GM21737 (cell line): ENCODE measurements around the gene ZNF541.

Experiments used
- ATAC-seq: cut with Tn5 transposase; IDR thresholded peaks from one replicate; pipeline ENCODE4 v1.9.1; 2021; ENCODE audit warnings: mild to moderate bottlenecking, moderate library complexity; ENCODE audit not compliant: unreplicated experiment

The ZNF541 gene

DNA sequence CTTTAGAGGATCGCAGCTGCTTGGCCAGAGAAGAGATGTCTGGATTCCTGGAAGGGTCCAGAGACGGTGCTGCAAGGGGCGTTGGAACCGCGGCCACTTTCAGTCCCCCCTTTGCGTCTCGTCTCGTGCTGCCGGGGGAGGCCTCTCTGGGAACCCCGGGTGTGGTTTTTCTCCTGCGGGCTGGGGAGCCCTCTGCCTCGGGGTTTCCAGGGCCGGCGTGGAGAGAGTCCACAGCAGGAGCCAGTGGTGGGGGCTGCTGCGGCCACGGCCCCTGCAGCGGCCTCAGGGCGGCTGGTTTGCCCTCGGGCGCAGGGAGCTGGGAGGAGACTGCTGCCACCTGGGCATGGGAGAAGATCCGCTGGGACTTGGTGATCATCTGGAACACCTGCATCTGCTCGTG, 28.5 kb downstream of the ZNF541 start:
- no peak for ATAC-seq

DNA sequence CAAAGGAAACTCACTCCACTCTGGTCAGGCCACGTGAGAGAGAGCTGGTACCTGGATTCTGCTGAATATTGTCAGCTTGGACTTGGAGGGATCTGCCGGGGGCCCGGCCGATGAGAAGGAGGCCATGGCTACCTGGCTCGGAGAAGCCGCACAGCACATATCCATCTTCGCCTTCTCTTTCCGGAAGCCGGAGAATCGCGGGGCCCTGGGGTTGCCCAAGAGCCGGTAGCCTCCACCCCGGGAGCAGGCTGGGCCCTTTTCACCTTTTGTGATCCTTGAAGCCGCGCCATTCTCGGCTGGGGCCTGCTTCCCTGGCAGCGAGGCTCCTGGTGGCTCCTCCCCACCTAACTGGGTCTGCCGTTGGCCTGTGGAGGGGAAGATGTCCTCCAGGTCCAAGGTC, 28.9 kb downstream of the ZNF541 start:
- no peak for ATAC-seq

DNA sequence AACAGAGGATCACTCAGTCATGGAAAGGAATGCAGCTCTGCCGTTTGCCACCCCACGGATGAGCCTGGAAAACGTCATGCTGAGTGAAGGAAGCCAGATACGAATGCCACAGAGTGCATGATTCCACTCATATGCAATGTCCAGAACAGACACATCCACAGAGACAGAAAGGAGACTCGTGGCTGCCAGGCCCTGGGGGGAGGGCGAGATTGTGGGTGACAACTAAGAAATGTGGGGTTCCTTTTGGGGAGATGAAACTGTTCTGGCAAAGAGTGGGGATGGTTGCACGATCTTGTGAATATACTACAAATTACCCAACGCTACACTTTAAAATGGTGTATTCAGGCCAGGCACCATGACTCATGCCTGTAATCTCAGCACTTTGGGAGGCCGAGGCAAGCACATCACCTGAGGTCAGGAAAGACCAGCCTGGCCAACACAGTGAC, 30.9 kb downstream of the ZNF541 start:
- ATAC-seq, result no peak

DNA sequence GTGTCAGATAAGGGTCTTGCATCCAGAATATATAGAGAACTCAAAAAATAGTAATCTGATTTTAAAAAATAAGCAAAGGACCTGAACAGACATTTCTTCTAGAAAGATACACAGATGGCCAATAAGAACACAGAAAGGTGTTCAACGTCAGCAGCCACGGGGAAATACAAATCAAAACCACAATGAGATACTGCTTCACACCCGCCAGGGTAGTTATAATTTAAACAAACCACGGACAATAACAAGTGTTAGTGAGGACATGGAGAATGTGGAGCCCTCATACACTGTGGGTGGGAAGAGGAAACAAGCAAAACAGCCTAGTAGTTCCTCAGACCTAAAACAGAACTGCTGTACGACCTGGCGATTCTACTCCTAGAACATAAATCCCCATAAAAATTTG, 31.4 kb downstream of the ZNF541 start:
- no peak for ATAC-seq

DNA sequence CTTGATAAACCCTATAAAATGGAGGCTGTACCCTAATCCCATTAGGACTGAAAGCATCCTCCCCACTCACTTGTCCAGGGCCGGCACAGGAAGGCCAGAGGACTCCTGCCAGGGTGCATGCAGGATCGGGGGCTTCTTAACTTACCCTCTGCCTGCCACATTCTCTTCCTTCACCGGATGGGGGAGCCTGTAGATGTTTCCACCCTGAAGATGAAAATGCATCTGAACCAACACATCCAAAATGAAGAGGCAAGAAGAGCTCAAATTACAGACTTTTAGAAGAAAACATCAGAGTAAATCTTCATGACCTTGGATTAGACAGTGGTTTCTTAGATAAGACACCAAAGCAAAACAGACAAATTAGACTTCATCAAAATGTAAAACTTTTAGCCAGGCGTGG, 32.2 kb downstream of the ZNF541 start:
- ATAC-seq, result no peak

GRCh38 chr19:47539747-47540311, 33.1 kb downstream of the ZNF541 start:
- ATAC-seq, result no peak

DNA sequence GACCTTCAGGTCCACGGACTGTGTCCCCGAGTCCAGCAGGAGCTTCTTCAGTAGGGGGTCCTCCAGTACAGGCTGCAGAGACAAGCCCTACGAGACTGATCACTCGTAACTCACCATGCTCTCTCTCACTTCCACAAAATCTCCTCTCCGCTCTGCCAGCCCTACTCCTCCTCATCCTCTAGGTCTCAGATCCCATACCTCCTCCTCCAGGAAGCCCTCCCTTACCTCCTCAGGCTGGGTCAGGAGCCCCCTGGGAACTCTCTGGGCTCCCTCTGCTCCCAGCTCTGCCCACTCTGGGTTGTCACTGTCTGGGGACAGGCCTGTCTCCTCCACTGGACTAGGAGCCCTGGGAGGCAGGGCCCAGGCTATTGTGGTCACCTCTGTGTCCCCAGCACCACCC, 34.1 kb downstream of the ZNF541 start:
- no peak for ATAC-seq

DNA sequence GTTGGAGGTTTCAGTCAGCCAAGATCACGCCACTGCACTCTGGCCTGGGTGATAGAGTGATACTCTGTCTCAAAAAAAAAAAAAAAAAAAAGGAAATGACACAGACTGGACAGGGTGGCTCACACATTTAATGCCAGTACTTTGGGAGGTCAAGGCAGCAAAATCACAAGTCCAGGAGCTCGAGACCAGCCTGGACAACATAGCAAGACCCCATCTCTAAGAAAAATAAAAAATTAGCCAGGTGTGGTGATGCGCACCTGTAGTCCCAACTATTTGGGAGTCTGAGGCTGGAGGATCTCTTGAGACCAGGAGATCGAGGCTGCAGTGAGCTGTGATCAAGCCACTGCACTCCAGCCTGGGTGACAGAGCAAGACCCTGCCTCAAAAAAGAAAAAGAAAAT, 35.5 kb downstream of the ZNF541 start:
- no peak for ATAC-seq

DNA sequence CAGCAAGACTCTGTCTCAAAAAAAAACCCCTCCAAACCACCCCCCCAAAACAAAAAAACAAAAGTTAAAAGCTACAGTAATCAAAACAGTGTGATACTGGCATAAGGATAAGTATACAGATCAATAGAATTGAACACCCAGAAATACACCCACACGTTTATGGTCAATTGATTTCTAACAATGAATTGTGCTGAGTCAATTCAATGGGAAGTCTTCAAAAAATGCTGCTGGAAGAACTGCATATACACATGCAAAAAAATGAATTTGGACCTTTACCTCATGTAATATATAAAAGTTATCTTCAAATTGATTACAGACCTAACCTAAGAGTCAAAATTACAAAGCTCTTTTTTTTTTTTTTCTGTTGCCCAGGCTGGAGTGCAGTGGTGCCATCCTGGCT, 38.3 kb downstream of the ZNF541 start:
- no peak for ATAC-seq

DNA sequence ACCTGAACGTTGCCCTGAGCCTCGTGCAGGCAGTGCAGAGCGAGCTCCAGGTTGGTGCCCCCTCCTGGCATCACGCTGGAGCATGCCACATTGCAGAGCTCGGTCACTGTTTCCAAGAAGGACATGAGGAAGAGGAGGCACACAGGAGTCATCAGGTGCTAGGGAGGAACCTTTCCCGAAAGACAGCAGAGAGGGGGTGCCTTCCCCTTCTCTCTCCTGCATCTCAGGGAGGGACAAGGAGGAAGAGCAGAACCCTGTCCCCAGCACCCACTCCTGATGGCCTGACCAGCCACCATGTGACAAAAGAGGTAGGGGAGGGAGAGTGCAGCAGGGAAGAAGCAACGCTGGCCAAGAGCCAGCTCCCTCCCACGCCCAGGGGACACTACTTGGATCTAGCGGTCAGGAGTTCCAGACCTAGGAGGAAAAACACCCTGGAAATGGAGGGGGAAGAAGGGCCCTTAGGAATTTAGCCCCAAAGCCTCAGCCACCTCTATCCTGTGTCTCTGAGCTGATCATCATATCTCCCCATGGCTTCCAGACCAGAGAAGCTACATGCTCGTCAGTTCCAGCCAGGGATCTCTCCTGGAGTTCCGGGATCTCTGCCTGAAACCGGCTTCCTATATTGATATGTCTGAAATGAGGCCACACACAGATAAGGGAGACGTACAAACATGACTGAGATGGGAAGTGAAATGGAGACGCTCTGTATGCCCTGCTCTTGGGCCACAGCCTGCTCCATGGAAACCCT, 41.1 kb downstream of the ZNF541 start:
- no peak for ATAC-seq

- ATAC-seq, result no peak
Observed at GRCh38 chr19:47529018-47529742, 43.8 kb downstream of the ZNF541 start.

GRCh38 chr19:47526798-47527197, 46.1 kb downstream of the ZNF541 start:
- ATAC-seq, result no peak

DNA sequence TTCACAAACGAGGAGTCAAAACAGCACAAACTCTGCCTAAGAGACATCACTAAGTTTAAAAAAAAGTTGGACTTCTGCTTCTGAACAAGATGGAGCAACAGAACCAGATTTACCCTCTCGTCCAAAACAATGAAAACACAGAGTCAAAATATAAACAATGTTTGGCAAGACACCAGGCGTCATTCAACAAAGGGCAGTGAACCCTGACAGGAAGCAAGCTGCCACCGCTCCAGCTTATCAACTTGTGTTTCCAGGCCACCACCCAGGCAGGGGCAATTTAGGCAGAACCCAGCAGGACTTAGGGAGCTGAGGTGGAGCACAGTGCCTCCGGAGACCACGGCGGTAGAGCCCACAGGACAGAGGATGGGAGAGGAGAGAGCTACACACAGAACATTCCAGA, 49.5 kb downstream of the ZNF541 start:
- no peak for ATAC-seq
